Hematopoietic multipotent progenitor cell treated with erythropoietin and hydrocortisone succinate and interleukin-3 and kit ligand, for 4 days (in vitro differentiated cells): ENCODE results near the gene TEC.
A peak's percentile ranks its signal among the peaks of the same experiment; 100 is the strongest.

Experiments
- DNase-seq: peaks from one replicate; pipeline ENCODE4 v3.0.0-alpha.2; 2015

Gene TEC

GRCh38 chr4:48267574-48267973, 2.1 kb downstream of the TEC start:
- no peak for DNase-seq

GRCh38 chr4:48266781-48267180, 2.9 kb downstream of the TEC start:
- no peak for DNase-seq

- DNase-seq: peak; percentile 52
These were observed 6.7 kb downstream of the TEC start for GRCh38 chr4:48262926-48263325.

- no peak for DNase-seq
These were observed 7.2 kb downstream of the TEC start for GRCh38 chr4:48262484-48262883.

- no peak for DNase-seq
These were observed 8.4 kb downstream of the TEC start for GRCh38 chr4:48261281-48261680.

- no peak for DNase-seq
These were observed 9.9 kb downstream of the TEC start for GRCh38 chr4:48259748-48260147.

- DNase-seq: no peak
These were observed 10.7 kb downstream of the TEC start for GRCh38 chr4:48258845-48259397.

- DNase-seq: no peak
These were observed 13.7 kb downstream of the TEC start for GRCh38 chr4:48255959-48256342.

GRCh38 chr4:48255072-48255958, 14.3 kb downstream of the TEC start:
- DNase-seq: peak; percentile 84

- DNase-seq: peak; percentile 66
These were observed 15.1 kb downstream of the TEC start for GRCh38 chr4:48254381-48255071.

- DNase-seq: no peak
These were observed 17.3 kb downstream of the TEC start for GRCh38 chr4:48252313-48252712.

GRCh38 chr4:48250980-48251379, 18.7 kb downstream of the TEC start:
- no peak for DNase-seq

GRCh38 chr4:48250343-48250742, 19.3 kb downstream of the TEC start:
- DNase-seq: no peak

- DNase-seq: no peak
These were observed 20.3 kb downstream of the TEC start for GRCh38 chr4:48249378-48249777.

- no peak for DNase-seq
These were observed 21.1 kb downstream of the TEC start for GRCh38 chr4:48248559-48248953.

GRCh38 chr4:48247878-48248558, 21.6 kb downstream of the TEC start:
- DNase-seq: no peak

- peak; percentile 86 for DNase-seq
These were observed 22.3 kb downstream of the TEC start for GRCh38 chr4:48247142-48247877.

- DNase-seq: peak; percentile 39
These were observed 25.0 kb downstream of the TEC start for GRCh38 chr4:48244665-48245064.

- DNase-seq: peak; percentile 58
These were observed 25.8 kb downstream of the TEC start for GRCh38 chr4:48243887-48244286.

GRCh38 chr4:48243429-48243828, 26.2 kb downstream of the TEC start:
- DNase-seq: peak; percentile 91

GRCh38 chr4:48242511-48243195, 27.0 kb downstream of the TEC start:
- DNase-seq: peak; percentile 49

GRCh38 chr4:48241731-48242130, 27.9 kb downstream of the TEC start:
- no peak for DNase-seq
